Colonic mucosa (tissue), 4 donors: ENCODE results near the gene RAB24. TPM values are rescaled to one million over a fixed set of nuclear protein-coding genes. Genes with fewer than 3 reads are reported as not detected.
A peak's percentile ranks its signal among the peaks of the same experiment; 100 is the strongest.

ENCODE experiments used
- DNase-seq: peaks from one replicate; pipeline ENCODE4 v3.0.0-alpha.2; 2020
- H3K27ac ChIP-seq: fragments of 200-600 bp; one replicate; pipeline ENCODE4 v1.8.0; 2021
- H3K27me3 ChIP-seq: fragments of 200-600 bp; one replicate; pipeline ENCODE4 v1.8.0; 2021
- H3K36me3 ChIP-seq: fragments of 200-600 bp; one replicate; pipeline ENCODE4 v1.8.0; 2021
- H3K4me1 ChIP-seq: fragments of 200-600 bp; one replicate; pipeline ENCODE4 v1.8.0; 2021; ENCODE audit warnings: mild to moderate bottlenecking
- H3K4me3 ChIP-seq: fragments of 200-600 bp; one replicate; pipeline ENCODE4 v1.8.0; 2021
- H3K9ac ChIP-seq, 2 donors: one replicate each; pipeline ENCODE4 v1.7.0; 2013; ENCODE audit warnings: control low read depth in 2 of 2, low read depth in 2 of 2, low read length in 2 of 2
- H3K9me3 ChIP-seq: fragments of 200-600 bp; one replicate; pipeline ENCODE4 v1.8.0; 2021
- CTCF ChIP-seq: fragments of 200-600 bp; IDR thresholded peaks from one replicate; pipeline ENCODE4 v1.8.0; 2022; ENCODE audit warnings: antibody characterized with exemption, mild to moderate bottlenecking
- intact Hi-C: fragments of 100-400 bp; cut with DNase I; formaldehyde crosslinking; loops from one replicate; pipeline ENCODE4 v1.14.1; 2022
- total RNA-seq, 2 donors: library from RNA; stranded (reverse); fragmentation: NEBNext Ultra II Directional in 1 of 2; extraction: Animal tissue kit (Norgen Biotek cat#: 25700) in 1 of 2; gene quantifications; one replicate each; pipeline ENCODE4 v1.2.1, GENCODE V29; 2021
- donor health status: healthy.
- donor health status: DM: no; HTN: no; CAD: no.
- donor health status: DM: no; HTN: no; CAD: no.

Gene RAB24
- total RNA-seq, 2 donors from 2014 or later: 32.9 to 39.5 TPM

GRCh38 chr5:177297922-177298321, 5.6 kb downstream of the RAB24 start:
- intact Hi-C loops: no loop called here
- H3K9ac ChIP-seq: no peak overlapping the region
- no peak overlapping the region for H3K4me3 ChIP-seq
- peaks cover 29% of the 10 kb centered on the region for H3K4me1 ChIP-seq
- H3K36me3 ChIP-seq: peaks cover 12% of the 10 kb centered on the region
- H3K27me3 ChIP-seq: no peaks in the 10 kb centered on the region
- TF ChIP-seq CTCF: no peak
- no peak overlapping the region for H3K27ac ChIP-seq
- H3K9me3 ChIP-seq: no peaks in the 10 kb centered on the region
- DNase-seq: no peak

- peaks cover 12% of the 10 kb centered on the region for H3K36me3 ChIP-seq
These were observed 6.9 kb downstream of the RAB24 start for GRCh38 chr5:177296581-177296980.

GRCh38 chr5:177295924-177296323, 7.6 kb downstream of the RAB24 start:
- Histone ChIP-seq H3K27ac (no peak overlapping the region), H3K9ac (peak overlapping the region in 1 of 2 donors; percentile 48), H3K36me3 (peaks cover 12% of the 10 kb centered on the region), H3K4me3 (no peak overlapping the region), H3K9me3 (no peaks in the 10 kb centered on the region), H3K4me1 (peaks cover 13% of the 10 kb centered on the region), H3K27me3 (no peaks in the 10 kb centered on the region)
- no peak for TF ChIP-seq CTCF
- DNase-seq: no peak
- intact Hi-C loops: no loop called here

More at GRCh38 chr5:177296581-177296980, 6.9 kb downstream of the RAB24 start:
- no peak for DNase-seq
- H3K27me3 ChIP-seq: no peaks in the 10 kb centered on the region
- no peaks in the 10 kb centered on the region for H3K9me3 ChIP-seq
- no peak overlapping the region for H3K27ac ChIP-seq
- intact Hi-C loops: no loop called here
- H3K4me1 ChIP-seq: peaks cover 19% of the 10 kb centered on the region
- H3K4me3 ChIP-seq: no peak overlapping the region
- no peak for TF ChIP-seq CTCF
- peak overlapping the region in 1 of 2 donors; percentile 48 for H3K9ac ChIP-seq

- Histone ChIP-seq H3K4me3 (no peak overlapping the region), H3K9ac (no peak overlapping the region), H3K9me3 (no peaks in the 10 kb centered on the region), H3K27me3 (no peaks in the 10 kb centered on the region), H3K4me1 (peaks cover 4% of the 10 kb centered on the region), H3K36me3 (peaks cover 12% of the 10 kb centered on the region), H3K27ac (no peak overlapping the region)
- TF ChIP-seq CTCF: no peak
- DNase-seq: no peak
- intact Hi-C loops: no loop called here
These were observed 8.9 kb downstream of the RAB24 start for GRCh38 chr5:177294632-177295031.

GRCh38 chr5:177293819-177294581, 9.5 kb downstream of the RAB24 start:
- H3K9ac ChIP-seq: no peak overlapping the region
- no peaks in the 10 kb centered on the region for H3K4me1 ChIP-seq
- H3K4me3 ChIP-seq: no peak overlapping the region
- peaks cover 12% of the 10 kb centered on the region for H3K36me3 ChIP-seq
- no peak overlapping the region for H3K27ac ChIP-seq
- DNase-seq: no peak
- H3K27me3 ChIP-seq: no peaks in the 10 kb centered on the region
- no peak for TF ChIP-seq CTCF
- intact Hi-C loops: no loop called here
- no peaks in the 10 kb centered on the region for H3K9me3 ChIP-seq
